Gastroesophageal sphincter (tissue), 4 donors: ENCODE data around the gene FMN2. TPM values are rescaled to one million over a fixed set of nuclear protein-coding genes. Genes with fewer than 3 reads are reported as not detected.

Experiments used
- ATAC-seq: fragments of 150-250 bp; one replicate; pipeline ENCODE4 v1.9.1; 2016; ENCODE audit warnings: mild to moderate bottlenecking, moderate library complexity
- H3K27ac ChIP-seq, 4 donors: fragments of 200-600 bp; sonication (generic) in 3 of 4; 1 replicate in 3 of 4; 2 replicates in 1 of 4; pipeline ENCODE4 v1.5.1; 2016 to 2019
- H3K27me3 ChIP-seq: fragments of 200-600 bp; sonication (generic); one replicate; pipeline ENCODE4 v1.5.1; 2019
- H3K36me3 ChIP-seq, 2 donors: fragments of 200-600 bp; sonication (generic); one replicate each; pipeline ENCODE4 v1.5.1; 2019; ENCODE audit warnings: control low read depth in 1 of 2
- H3K4me1 ChIP-seq, 3 donors: fragments of 200-600 bp; sonication (generic); 1 replicate in 2 of 3; 2 replicates in 1 of 3; pipeline ENCODE4 v1.5.1; 2016 to 2019; ENCODE audit warnings: control low read depth in 2 of 3
- H3K4me3 ChIP-seq, 2 donors: fragments of 200-600 bp; sonication (generic); one replicate each; pipeline ENCODE4 v1.5.1; 2019; ENCODE audit warnings: mild to moderate bottlenecking in 1 of 2, moderate library complexity in 1 of 2
- H3K9me3 ChIP-seq, 3 donors: fragments of 200-600 bp; sonication (generic); one replicate each; pipeline ENCODE4 v1.5.1; 2017 to 2019; ENCODE audit warnings: control low read depth in 2 of 3
- EP300 ChIP-seq: sonication (generic); formaldehyde crosslinking; IDR thresholded peaks from one replicate; pipeline ENCODE4 v1.6.1; 2017; ENCODE audit warnings: antibody characterized with exemption, mild to moderate bottlenecking
- POLR2A ChIP-seq, 2 donors: fragments of 450-650 bp; IDR thresholded peaks; one replicate each; pipeline ENCODE4 v1.6.1; 2017; ENCODE audit warnings: antibody characterized with exemption in 2 of 2, mild to moderate bottlenecking in 2 of 2, moderate library complexity in 1 of 2
- POLR2AphosphoS5 ChIP-seq: sonication (generic); formaldehyde crosslinking; IDR thresholded peaks from one replicate; pipeline ENCODE4 v1.6.1; 2017; ENCODE audit warnings: antibody characterized with exemption
- WGBS, 2 donors: methylation state at CpG; one replicate each; pipeline ENCODE4 v1.1.5; 2018; ENCODE audit warnings: low coverage in 1 of 2; 5-methylcytosine and 5-hydroxymethylcytosine counted together
- total RNA-seq, 4 donors: library from RNA; depleted of rRNA; stranded (reverse); fragments of >200 nt; gene quantifications; one replicate each; pipeline ENCODE4 v1.1.0, GENCODE V29; 2016
- TF ChIP-seq, protein P1 (sequence below), 4 experiments: fragments of 200-600 bp in 2 of 4; fragments of 450-650 bp in 2 of 4; sonication (generic) in 1 of 4; IDR thresholded peaks; one replicate each; pipeline ENCODE4 v1.5.1; 2017 to 2019; ENCODE audit warnings: antibody characterized with exemption in 4 of 4, mild to moderate bottlenecking in 2 of 4, moderate library complexity in 2 of 4

The FMN2 gene
- total RNA-seq, 4 donors from 2014 or later = 0.27 to 8.6 (median 2.7) TPM

DNA sequence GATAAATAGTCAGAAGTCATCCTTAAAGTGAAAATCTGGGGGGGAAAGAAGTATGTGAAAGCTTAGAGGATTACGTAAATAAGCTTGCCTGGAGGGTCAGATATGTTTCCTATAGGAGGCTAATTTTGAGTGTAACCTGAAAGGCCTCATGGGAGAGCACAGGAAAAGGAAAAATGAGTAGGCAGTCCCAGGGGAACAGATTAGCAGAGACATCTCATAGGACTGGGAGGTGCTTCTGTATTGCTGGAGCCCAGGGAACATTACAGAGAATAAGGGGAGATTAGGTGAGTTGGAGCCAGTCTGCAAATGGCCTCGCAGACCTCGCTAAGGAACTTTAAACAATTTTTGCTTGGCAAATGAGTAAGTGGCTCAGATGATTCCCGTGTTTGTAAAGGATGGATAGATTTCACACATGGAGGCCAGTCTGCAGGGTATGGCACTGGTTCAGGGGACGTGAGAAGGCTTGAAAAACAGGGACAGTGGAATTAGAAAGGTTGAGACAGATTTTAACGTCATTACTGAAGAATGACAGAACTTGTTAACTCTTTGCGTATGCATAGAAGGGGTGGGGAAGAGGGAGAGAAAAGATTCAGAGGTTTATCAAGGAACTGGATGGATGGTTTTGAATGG, 371.2 kb downstream of the FMN2 start:
- no peaks in the 10 kb centered on the region for H3K4me1 ChIP-seq
- 79 to 81% methylated on average over 3 to 7 of the region's 7 CpGs for WGBS, 2 donors
- H3K27me3 ChIP-seq = no peaks in the 10 kb centered on the region
- no peak overlapping the region for H3K4me3 ChIP-seq
- no peak for TF ChIP-seq POLR2AphosphoS5
- H3K9me3 ChIP-seq = no peaks in the 10 kb centered on the region
- no peak overlapping the region for H3K27ac ChIP-seq
- no peaks in the 10 kb centered on the region for H3K36me3 ChIP-seq
- ATAC-seq = no peak

DNA sequence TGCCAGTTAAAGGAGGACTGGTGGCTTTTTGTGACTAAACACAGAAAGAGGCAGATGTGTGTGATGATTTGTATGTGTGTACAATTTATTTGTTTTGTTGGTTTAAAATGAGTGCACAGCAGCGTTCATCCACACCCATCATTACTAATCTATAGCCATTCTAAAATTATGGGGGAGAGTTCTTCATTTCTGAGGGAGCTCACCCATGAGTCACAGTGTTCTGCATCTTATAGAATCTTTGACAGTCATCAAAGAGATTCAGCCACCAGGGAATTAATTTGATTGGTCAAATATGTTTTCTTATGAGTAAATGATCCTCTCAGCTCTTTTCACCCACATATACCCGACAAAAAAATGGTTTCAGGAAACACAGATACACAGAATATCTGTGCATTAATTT, 372.4 kb downstream of the FMN2 start:
- no peak for ATAC-seq
- WGBS, 2 donors = 87 to 90% methylated on average over 2 of the region's 2 CpGs
- Histone ChIP-seq H3K4me3 (no peak overlapping the region), H3K9me3 (no peaks in the 10 kb centered on the region), H3K4me1 (no peaks in the 10 kb centered on the region), H3K27ac (no peak overlapping the region), H3K27me3 (no peaks in the 10 kb centered on the region), H3K36me3 (no peaks in the 10 kb centered on the region)
- TF ChIP-seq EP300 = no peak
- TF ChIP-seq POLR2AphosphoS5 = no peak
- no peak for TF ChIP-seq POLR2A (IDR thresholded peaks at IDR 0.05)
- TF ChIP-seq, protein P1, sequence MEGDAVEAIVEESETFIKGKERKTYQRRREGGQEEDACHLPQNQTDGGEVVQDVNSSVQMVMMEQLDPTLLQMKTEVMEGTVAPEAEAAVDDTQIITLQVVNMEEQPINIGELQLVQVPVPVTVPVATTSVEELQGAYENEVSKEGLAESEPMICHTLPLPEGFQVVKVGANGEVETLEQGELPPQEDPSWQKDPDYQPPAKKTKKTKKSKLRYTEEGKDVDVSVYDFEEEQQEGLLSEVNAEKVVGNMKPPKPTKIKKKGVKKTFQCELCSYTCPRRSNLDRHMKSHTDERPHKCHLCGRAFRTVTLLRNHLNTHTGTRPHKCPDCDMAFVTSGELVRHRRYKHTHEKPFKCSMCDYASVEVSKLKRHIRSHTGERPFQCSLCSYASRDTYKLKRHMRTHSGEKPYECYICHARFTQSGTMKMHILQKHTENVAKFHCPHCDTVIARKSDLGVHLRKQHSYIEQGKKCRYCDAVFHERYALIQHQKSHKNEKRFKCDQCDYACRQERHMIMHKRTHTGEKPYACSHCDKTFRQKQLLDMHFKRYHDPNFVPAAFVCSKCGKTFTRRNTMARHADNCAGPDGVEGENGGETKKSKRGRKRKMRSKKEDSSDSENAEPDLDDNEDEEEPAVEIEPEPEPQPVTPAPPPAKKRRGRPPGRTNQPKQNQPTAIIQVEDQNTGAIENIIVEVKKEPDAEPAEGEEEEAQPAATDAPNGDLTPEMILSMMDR (IDR thresholded peaks at IDR 0.05) = no peak

- Histone ChIP-seq H3K27ac (no peak overlapping the region), H3K36me3 (no peaks in the 10 kb centered on the region), H3K4me3 (no peak overlapping the region), H3K9me3 (no peaks in the 10 kb centered on the region), H3K27me3 (no peaks in the 10 kb centered on the region), H3K4me1 (no peaks in the 10 kb centered on the region)
- no peak for TF ChIP-seq POLR2A (IDR thresholded peaks at IDR 0.05)
- TF ChIP-seq, protein P1 (IDR thresholded peaks at IDR 0.05) = no peak
- TF ChIP-seq POLR2AphosphoS5 = no peak
- no peak for TF ChIP-seq EP300
- 18 to 24% methylated on average over 3 to 6 of the region's 6 CpGs for WGBS, 2 donors
- no peak for ATAC-seq
Measured at GRCh38 chr1:240465531-240465940, 373.9 kb downstream of the FMN2 start.

DNA sequence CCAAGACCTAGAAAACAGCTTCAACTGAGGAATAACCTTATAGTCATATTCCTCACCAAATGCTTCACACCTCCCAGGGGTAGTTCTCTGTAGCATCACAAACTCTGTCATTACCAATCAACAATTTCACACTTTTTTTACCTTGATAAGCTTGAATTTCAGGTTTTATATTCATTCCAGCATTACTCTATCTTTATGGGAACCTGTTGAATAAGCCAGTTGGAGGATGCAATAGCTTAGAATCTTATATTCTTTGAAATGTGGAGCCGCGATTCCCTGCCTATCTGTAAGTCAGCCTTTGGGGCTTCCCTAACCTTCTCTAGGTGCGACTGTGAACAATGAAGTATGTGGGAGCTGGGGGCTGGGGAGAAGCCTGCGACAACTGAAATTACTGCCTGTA, 374.8 kb downstream of the FMN2 start:
- H3K9me3 ChIP-seq = no peaks in the 10 kb centered on the region
- no peak for ATAC-seq
- TF ChIP-seq, protein P1 (IDR thresholded peaks at IDR 0.05) = no peak
- TF ChIP-seq POLR2AphosphoS5 (no peak), POLR2A (IDR thresholded peaks at IDR 0.05) (no peak), EP300 (no peak)
- no peaks in the 10 kb centered on the region for H3K27me3 ChIP-seq
- no peak overlapping the region for H3K4me3 ChIP-seq
- no peak overlapping the region for H3K27ac ChIP-seq
- no peaks in the 10 kb centered on the region for H3K36me3 ChIP-seq
- 75 to 82% methylated on average over 3 of the region's 4 CpGs for WGBS, 2 donors
- H3K4me1 ChIP-seq = no peaks in the 10 kb centered on the region

GRCh38 chr1:240467895-240468294, 376.2 kb downstream of the FMN2 start:
- H3K9me3 ChIP-seq = no peaks in the 10 kb centered on the region
- no peaks in the 10 kb centered on the region for H3K36me3 ChIP-seq
- H3K27ac ChIP-seq = no peak overlapping the region
- no peak for ATAC-seq
- TF ChIP-seq, protein P1 (IDR thresholded peaks at IDR 0.05) = no peak
- TF ChIP-seq POLR2AphosphoS5 = no peak
- TF ChIP-seq EP300 = no peak
- TF ChIP-seq POLR2A (IDR thresholded peaks at IDR 0.05) = no peak
- H3K27me3 ChIP-seq = no peaks in the 10 kb centered on the region
- no peaks in the 10 kb centered on the region for H3K4me1 ChIP-seq
- no peak overlapping the region for H3K4me3 ChIP-seq
